HL-60/S4 treated with phorbol 12-myristate 13-acetate at 8.2 ng/mL for 4 days and 3 days (cell line): ENCODE measurements around the gene CCL19.
"Not testable (repeated sequence)": the region's sequence is repeated elsewhere in the genome, so short reads cannot be mapped to it uniquely, and the experiment has no call there.

Experiments used
- in situ Hi-C: fragments of 300-500 bp; cut with MboI; formaldehyde crosslinking; loops from 2 replicates; pipeline ENCODE4 v1.15.0; 2022; ENCODE audit warnings: low sequenced_read_pairs

CCL19 gene

GRCh38 chr9:34690983-34691935 lies at the start of gene CCL19:
TSS of gene CCL19 (minus strand) at chr9:34691276. CDS start at chr9:34691139, 137 bp downstream.
- in situ Hi-C loops, result no loop called here

- in situ Hi-C loops, result not testable (repeated sequence)
Observed at GRCh38 chr9:34740176-34740575, 49.1 kb upstream of the CCL19 start.

GRCh38 chr9:34737677-34738260 lies 46.7 kb upstream of the CCL19 start:
- in situ Hi-C loops, result no loop called here

- in situ Hi-C loops, result no loop called here
Observed at GRCh38 chr9:34734720-34735119, 43.6 kb upstream of the CCL19 start.

GRCh38 chr9:34732886-34733285 lies 41.8 kb upstream of the CCL19 start:
- in situ Hi-C loops, result no loop called here

- in situ Hi-C loops, result no loop called here
Observed at GRCh38 chr9:34732478-34732877, 41.4 kb upstream of the CCL19 start.

GRCh38 chr9:34723141-34723540 lies 32.1 kb upstream of the CCL19 start:
- in situ Hi-C loops, result no loop called here

GRCh38 chr9:34719769-34720025 lies 28.6 kb upstream of the CCL19 start:
- in situ Hi-C loops, result not testable (repeated sequence)

GRCh38 chr9:34719021-34719768 lies 28.1 kb upstream of the CCL19 start:
- in situ Hi-C loops, result no loop called here

GRCh38 chr9:34717996-34718614 lies 27.0 kb upstream of the CCL19 start:
- in situ Hi-C loops, result no loop called here

- in situ Hi-C loops, result no loop called here
Observed at GRCh38 chr9:34716711-34717110, 25.6 kb upstream of the CCL19 start.

- in situ Hi-C loops, result no loop called here
Observed at GRCh38 chr9:34715639-34716215, 24.7 kb upstream of the CCL19 start.

GRCh38 chr9:34714007-34714406 lies 22.9 kb upstream of the CCL19 start:
- in situ Hi-C loops, result no loop called here

GRCh38 chr9:34712140-34712539 lies 21.1 kb upstream of the CCL19 start:
- in situ Hi-C loops, result no loop called here

GRCh38 chr9:34710023-34710422 lies 18.9 kb upstream of the CCL19 start, which contains the start of gene CCL21:
TSS of gene CCL21 (minus strand) at chr9:34710136. CDS start at chr9:34710066, 70 bp downstream.
- in situ Hi-C loops, result no loop called here

GRCh38 chr9:34709196-34709978 lies 18.3 kb upstream of the CCL19 start:
- in situ Hi-C loops, result no loop called here

- in situ Hi-C loops, result no loop called here
Observed at GRCh38 chr9:34707130-34707529, 16.1 kb upstream of the CCL19 start.

GRCh38 chr9:34701769-34702736 lies 11.0 kb upstream of the CCL19 start:
- in situ Hi-C loops, result no loop called here
